HG03521 (cell line): Measurements from ENCODE around the gene TAF11L12.
"Not testable (repeated sequence)": the region's sequence is repeated elsewhere in the genome, so short reads cannot be mapped to it uniquely, and the experiment has no call there.

Experiments used
- ATAC-seq: cut with Tn5 transposase; IDR thresholded peaks from one replicate; pipeline ENCODE4 v1.9.1; 2021; ENCODE audit warnings: mild to moderate bottlenecking, moderate library complexity; ENCODE audit not compliant: unreplicated experiment

The TAF11L12 gene

GRCh38 chr5:17610092-17610491 is at the start of gene TAF11L12:
TSS of gene TAF11L12 (plus strand) at chr5:17610392.
- ATAC-seq = not testable (repeated sequence)

- ATAC-seq = not testable (repeated sequence)
These were observed 24.5 kb upstream of the TAF11L12 start, which contains the start of gene TAF11L7 for GRCh38 chr5:17585658-17586057. TSS of gene TAF11L7 (minus strand) at chr5:17585758.

- ATAC-seq = not testable (repeated sequence)
These were observed 19.3 kb upstream of the TAF11L12 start, which contains the start of gene TAF11L8 for GRCh38 chr5:17590860-17591259. TSS of gene TAF11L8 (minus strand) at chr5:17590960.

GRCh38 chr5:17594255-17594654 is 15.9 kb upstream of the TAF11L12 start, which contains the start of gene TAF11L9:
TSS of gene TAF11L9 (minus strand) at chr5:17594394.
- ATAC-seq = not testable (repeated sequence)

GRCh38 chr5:17597728-17598127 is 12.5 kb upstream of the TAF11L12 start, which contains the start of gene TAF11L10:
TSS of gene TAF11L10 (minus strand) at chr5:17597828.
- not testable (repeated sequence) for ATAC-seq

- ATAC-seq = not testable (repeated sequence)
These were observed 6.3 kb upstream of the TAF11L12 start, which contains the start of gene TAF11L11 for GRCh38 chr5:17603880-17604279. TSS of gene TAF11L11 (plus strand) at chr5:17604183.

- no peak for ATAC-seq
These were observed 5.2 kb upstream of the TAF11L12 start for GRCh38 chr5:17604951-17605350.

GRCh38 chr5:17607461-17607860 is 2.7 kb upstream of the TAF11L12 start:
- ATAC-seq = not testable (repeated sequence)

GRCh38 chr5:17614872-17615605 is 4.8 kb downstream of the TAF11L12 start:
- ATAC-seq = no peak

GRCh38 chr5:17619354-17619753 is 9.2 kb downstream of the TAF11L12 start:
- ATAC-seq = no peak

GRCh38 chr5:17620627-17621026 is 10.4 kb downstream of the TAF11L12 start:
- ATAC-seq = no peak

- no peak for ATAC-seq
These were observed 15.5 kb downstream of the TAF11L12 start for GRCh38 chr5:17625686-17626085.

- ATAC-seq = not testable (repeated sequence)
These were observed 21.6 kb downstream of the TAF11L12 start, which contains the start of gene TAF11L13 for GRCh38 chr5:17631788-17632187. TSS of gene TAF11L13 (plus strand) at chr5:17632088.

- ATAC-seq = no peak
These were observed 24.0 kb downstream of the TAF11L12 start, which contains the start of gene TAF11L14 for GRCh38 chr5:17634160-17634559. TSS of gene TAF11L14 (plus strand) at chr5:17634460.

GRCh38 chr5:17649232-17649631 is 39.0 kb downstream of the TAF11L12 start:
- ATAC-seq = not testable (repeated sequence)

- ATAC-seq = not testable (repeated sequence)
These were observed 45.1 kb downstream of the TAF11L12 start for GRCh38 chr5:17655201-17655759.

- no peak for ATAC-seq
These were observed 45.7 kb downstream of the TAF11L12 start for GRCh38 chr5:17655921-17656320.
